Measurements from ENCODE around the gene HSPG2. TPM values are rescaled to one million over a fixed set of nuclear protein-coding genes. Genes with fewer than 3 reads are reported as not detected.

HSPG2 gene
- total and polyA plus RNA-seq, 5 donors from 2014 or later: 0.05 to 3.2 (median 0.17) TPM; not detected in 1

DNA sequence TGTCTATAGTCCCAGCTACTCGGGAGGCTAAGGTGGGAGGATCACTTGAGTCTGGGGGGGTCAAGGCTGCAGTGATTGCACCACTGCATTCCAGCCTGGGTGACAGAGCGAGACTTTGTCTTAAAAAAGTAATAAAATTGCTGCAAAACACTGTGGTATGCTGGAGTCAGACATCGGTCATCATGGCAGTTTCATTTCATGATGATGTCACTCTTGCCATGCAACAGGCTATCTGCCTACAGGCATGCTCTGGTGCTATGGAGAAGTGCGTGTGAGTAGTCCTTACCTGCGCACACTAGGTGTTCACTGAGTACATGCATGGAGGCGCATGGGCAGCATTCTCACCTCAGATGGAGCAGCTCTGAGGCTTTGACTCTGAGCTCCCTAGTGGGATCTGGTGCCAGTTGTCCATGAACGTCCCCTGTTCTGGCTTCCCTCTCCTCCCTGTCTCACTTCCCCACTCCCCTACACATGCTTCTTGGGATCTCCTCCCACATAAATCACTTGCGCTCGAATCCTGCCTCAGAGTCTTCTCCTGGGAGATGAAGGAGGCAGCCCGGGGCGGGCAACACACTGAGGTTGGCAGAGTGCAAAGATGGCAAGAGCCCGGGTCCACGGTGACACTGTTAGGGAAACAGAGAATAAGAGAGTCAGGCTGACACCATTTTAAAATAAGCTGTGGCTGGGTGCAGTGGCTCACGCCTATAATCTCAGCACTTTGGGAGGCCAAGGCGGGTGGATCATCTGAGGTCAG, 29.3 kb upstream of the HSPG2 start:
- H3K4me3 Mint-ChIP-seq: no peak overlapping the region
- Histone ChIP-seq H3K9me3 (ENCODE audit: control insufficient read depth in 2 of 2, low read length in 2 of 2) (no peaks in the 10 kb centered on the region), H3K27ac (ENCODE audit: insufficient read depth, low read length, poor library complexity, severe bottlenecking) (no peak overlapping the region), H3K27me3 (ENCODE audit: control insufficient read depth, insufficient read depth, low read length) (no peaks in the 10 kb centered on the region), H3K4me3 (ENCODE audit: low read depth, low read length) (no peak overlapping the region), H3K4me1 (ENCODE audit: control insufficient read depth, insufficient read depth, low read length, poor library complexity, severe bottlenecking) (peaks cover 4% of the 10 kb centered on the region), H3K36me3 (ENCODE audit: control insufficient read depth, insufficient read depth, low read length) (no peaks in the 10 kb centered on the region)
- H3K27ac Mint-ChIP-seq: no peak overlapping the region
- ATAC-seq (ENCODE audit: low read depth in 2 of 2) (no peak), DNase-seq (no peak)
- H3K27me3 Mint-ChIP-seq: no peaks in the 10 kb centered on the region
- H3K9me3 Mint-ChIP-seq: peaks cover 0 to 2% (median 0%) of the 10 kb centered on the region in 7 donors
- no peaks in the 10 kb centered on the region for H3K36me3 Mint-ChIP-seq
- H3K4me1 Mint-ChIP-seq: peaks cover 0 to 14% (median 6%) of the 10 kb centered on the region in 4 donors

- Histone ChIP-seq H3K27ac (ENCODE audit: insufficient read depth, low read length, poor library complexity, severe bottlenecking) (no peak overlapping the region), H3K36me3 (ENCODE audit: control insufficient read depth, insufficient read depth, low read length) (no peaks in the 10 kb centered on the region), H3K4me3 (ENCODE audit: low read depth, low read length) (no peak overlapping the region), H3K4me1 (ENCODE audit: control insufficient read depth, insufficient read depth, low read length, poor library complexity, severe bottlenecking) (peaks cover 4% of the 10 kb centered on the region), H3K27me3 (ENCODE audit: control insufficient read depth, insufficient read depth, low read length) (no peaks in the 10 kb centered on the region), H3K9me3 (ENCODE audit: control insufficient read depth in 2 of 2, low read length in 2 of 2) (no peaks in the 10 kb centered on the region)
- no peaks in the 10 kb centered on the region for H3K36me3 Mint-ChIP-seq
- no peaks in the 10 kb centered on the region for H3K9me3 Mint-ChIP-seq
- no peak overlapping the region for H3K4me3 Mint-ChIP-seq
- H3K4me1 Mint-ChIP-seq: peaks cover 0 to 15% (median 9%) of the 10 kb centered on the region in 4 donors
- peak; percentile 87 to 90 for ATAC-seq (ENCODE audit: low read depth in 2 of 2)
- DNase-seq: peak; percentile 65 to 80 (median 80)
- H3K27me3 Mint-ChIP-seq: no peaks in the 10 kb centered on the region
- peak overlapping the region; percentile 55 to 93 (median 92) for H3K27ac Mint-ChIP-seq
Observed at GRCh38 chr1:21963477-21964217, 26.5 kb upstream of the HSPG2 start.

DNA sequence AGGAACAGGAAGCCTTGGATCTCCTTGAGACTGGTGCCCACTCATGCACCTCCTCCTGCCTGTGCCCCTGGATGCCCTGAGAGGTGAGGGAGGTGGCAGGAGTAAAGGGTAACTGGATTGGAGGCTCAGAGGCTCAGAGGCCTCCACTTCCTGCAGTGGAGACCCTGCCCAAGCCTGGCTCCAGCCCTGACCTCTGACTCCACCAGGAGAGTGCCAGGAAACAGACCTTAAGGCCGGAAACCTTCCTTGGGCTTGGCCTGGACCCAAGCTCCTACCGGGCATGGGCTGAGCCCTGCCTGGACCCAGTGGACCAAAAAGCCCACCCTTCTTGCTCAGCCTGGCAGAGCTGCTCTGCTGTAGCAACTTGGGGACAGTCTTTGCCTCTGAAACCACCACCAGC, 24.7 kb upstream of the HSPG2 start:
- Mint-ChIP-seq H3K4me3 (no peak overlapping the region), H3K9me3 (no peaks in the 10 kb centered on the region), H3K27me3 (peaks cover 4% of the 10 kb centered on the region), H3K27ac (no peak overlapping the region), H3K4me1 (peaks cover 0 to 33% (median 21%) of the 10 kb centered on the region in 4 donors), H3K36me3 (no peaks in the 10 kb centered on the region)
- Histone ChIP-seq H3K27me3 (ENCODE audit: control insufficient read depth, insufficient read depth, low read length) (no peaks in the 10 kb centered on the region), H3K4me1 (ENCODE audit: control insufficient read depth, insufficient read depth, low read length, poor library complexity, severe bottlenecking) (peaks cover 23% of the 10 kb centered on the region), H3K9me3 (ENCODE audit: control insufficient read depth in 2 of 2, low read length in 2 of 2) (no peaks in the 10 kb centered on the region), H3K27ac (ENCODE audit: insufficient read depth, low read length, poor library complexity, severe bottlenecking) (no peak overlapping the region), H3K36me3 (ENCODE audit: control insufficient read depth, insufficient read depth, low read length) (no peaks in the 10 kb centered on the region), H3K4me3 (ENCODE audit: low read depth, low read length) (no peak overlapping the region)
- DNase-seq: no peak
- ATAC-seq (ENCODE audit: low read depth in 2 of 2): no peak

- Mint-ChIP-seq H3K27ac (peak overlapping the region in 1 of 3 donors; percentile 42), H3K36me3 (no peaks in the 10 kb centered on the region)
Observed at GRCh38 chr1:21961337-21961736, 24.2 kb upstream of the HSPG2 start.

GRCh38 chr1:21956720-21957552, 19.8 kb upstream of the HSPG2 start:
- Histone ChIP-seq H3K36me3 (ENCODE audit: control insufficient read depth, insufficient read depth, low read length) (no peaks in the 10 kb centered on the region), H3K27ac (ENCODE audit: insufficient read depth, low read length, poor library complexity, severe bottlenecking) (peak overlapping the region; percentile 78), H3K9me3 (ENCODE audit: control insufficient read depth in 2 of 2, low read length in 2 of 2) (no peaks in the 10 kb centered on the region), H3K4me3 (ENCODE audit: low read depth, low read length) (peak overlapping the region; percentile 51), H3K27me3 (ENCODE audit: control insufficient read depth, insufficient read depth, low read length) (no peaks in the 10 kb centered on the region), H3K4me1 (ENCODE audit: control insufficient read depth, insufficient read depth, low read length, poor library complexity, severe bottlenecking) (peaks cover 34% of the 10 kb centered on the region)
- H3K27ac Mint-ChIP-seq: peak overlapping the region; percentile 91 to 96 (median 96)
- ATAC-seq (ENCODE audit: low read depth in 2 of 2): peak; percentile 82 to 92
- no peaks in the 10 kb centered on the region for H3K9me3 Mint-ChIP-seq
- H3K27me3 Mint-ChIP-seq: peaks cover 4% of the 10 kb centered on the region
- peak; percentile 49 to 85 (median 69) for DNase-seq
- H3K4me1 Mint-ChIP-seq: peaks cover 0 to 43% (median 21%) of the 10 kb centered on the region in 4 donors
- H3K36me3 Mint-ChIP-seq: peaks cover 3% of the 10 kb centered on the region
- H3K4me3 Mint-ChIP-seq: peak overlapping the region; percentile 60 to 86 (median 76)

More at GRCh38 chr1:21961337-21961736, 24.2 kb upstream of the HSPG2 start:
- Mint-ChIP-seq H3K27me3 (peaks cover 4% of the 10 kb centered on the region), H3K9me3 (no peaks in the 10 kb centered on the region), H3K4me1 (peaks cover 0 to 37% (median 25%) of the 10 kb centered on the region in 4 donors), H3K4me3 (no peak overlapping the region)
- Histone ChIP-seq H3K27me3 (ENCODE audit: control insufficient read depth, insufficient read depth, low read length) (no peaks in the 10 kb centered on the region), H3K4me1 (ENCODE audit: control insufficient read depth, insufficient read depth, low read length, poor library complexity, severe bottlenecking) (peaks cover 27% of the 10 kb centered on the region), H3K4me3 (ENCODE audit: low read depth, low read length) (no peak overlapping the region), H3K27ac (ENCODE audit: insufficient read depth, low read length, poor library complexity, severe bottlenecking) (no peak overlapping the region), H3K9me3 (ENCODE audit: control insufficient read depth in 2 of 2, low read length in 2 of 2) (no peaks in the 10 kb centered on the region), H3K36me3 (ENCODE audit: control insufficient read depth, insufficient read depth, low read length) (no peaks in the 10 kb centered on the region)
- DNase-seq: no peak
- ATAC-seq (ENCODE audit: low read depth in 2 of 2): no peak

DNA sequence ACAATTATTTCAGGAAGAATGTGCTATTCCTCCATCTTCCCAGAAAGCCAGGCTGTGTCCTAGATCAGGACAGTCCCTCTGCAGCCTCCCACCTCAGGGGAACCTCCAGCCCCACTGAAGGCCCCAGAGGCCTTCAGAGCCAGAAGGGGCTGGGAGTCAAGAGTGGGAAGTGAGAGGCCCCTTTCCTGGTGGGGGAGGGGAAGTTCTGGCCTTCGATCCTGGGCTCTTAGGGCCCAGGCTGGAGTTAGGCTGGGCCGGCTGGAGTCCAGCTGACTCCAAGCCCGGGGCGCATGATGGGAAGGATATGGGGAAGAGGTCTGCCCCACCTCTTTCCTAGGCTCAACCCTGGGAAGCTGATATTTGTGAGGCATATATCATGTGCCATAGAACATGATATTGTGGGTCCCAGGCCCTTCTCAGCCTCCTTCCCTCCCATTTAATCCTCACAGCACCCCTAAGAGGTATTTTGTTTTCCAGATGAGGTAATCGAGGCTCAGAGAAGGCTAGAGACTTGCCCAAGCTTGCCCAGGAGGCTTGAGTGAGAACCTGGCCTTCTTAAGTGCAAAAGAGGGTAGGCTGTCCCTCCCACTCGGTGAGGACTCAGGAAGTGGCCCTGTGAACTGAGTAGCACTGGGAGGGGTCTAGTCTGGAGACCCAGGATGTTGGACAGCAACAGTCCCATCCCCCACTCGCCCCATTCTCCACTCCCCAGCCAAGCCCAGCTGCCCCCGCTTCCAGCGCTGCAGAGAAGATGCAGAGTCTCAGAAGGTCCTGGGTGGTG, 18.6 kb upstream of the HSPG2 start:
- peak in 1 of 3 donors; percentile 72 for DNase-seq
- H3K4me3 Mint-ChIP-seq: peak overlapping the region in 2 of 4 donors; percentile 78 to 86

More for the DNA sequence above, 18.6 kb upstream of the HSPG2 start:
- Histone ChIP-seq H3K4me3 (ENCODE audit: low read depth, low read length) (peak overlapping the region; percentile 21), H3K36me3 (ENCODE audit: control insufficient read depth, insufficient read depth, low read length) (no peaks in the 10 kb centered on the region), H3K27ac (ENCODE audit: insufficient read depth, low read length, poor library complexity, severe bottlenecking) (peak overlapping the region; percentile 78), H3K27me3 (ENCODE audit: control insufficient read depth, insufficient read depth, low read length) (no peaks in the 10 kb centered on the region), H3K9me3 (ENCODE audit: control insufficient read depth in 2 of 2, low read length in 2 of 2) (no peaks in the 10 kb centered on the region), H3K4me1 (ENCODE audit: control insufficient read depth, insufficient read depth, low read length, poor library complexity, severe bottlenecking) (peaks cover 34% of the 10 kb centered on the region)
- H3K27me3 Mint-ChIP-seq: peaks cover 4% of the 10 kb centered on the region
- ATAC-seq (ENCODE audit: low read depth in 2 of 2): no peak
- peaks cover 3% of the 10 kb centered on the region for H3K36me3 Mint-ChIP-seq
- H3K4me1 Mint-ChIP-seq: peaks cover 0 to 43% (median 21%) of the 10 kb centered on the region in 4 donors
- H3K27ac Mint-ChIP-seq: peak overlapping the region; percentile 66 to 96 (median 96)
- H3K9me3 Mint-ChIP-seq: peaks cover 0 to 2% (median 0%) of the 10 kb centered on the region in 7 donors
